HL-60/S4 treated with retinoic acid at 250 ng/mL for 4 days and 3 days (cell line): ENCODE measurements around the gene ARMC3.

Source experiments
- in situ Hi-C: fragments of 300-500 bp; cut with MboI; formaldehyde crosslinking; loops from 2 replicates; pipeline ENCODE4 v1.7.0; 2022; ENCODE audit warnings: low sequenced_read_pairs

The ARMC3 gene

DNA sequence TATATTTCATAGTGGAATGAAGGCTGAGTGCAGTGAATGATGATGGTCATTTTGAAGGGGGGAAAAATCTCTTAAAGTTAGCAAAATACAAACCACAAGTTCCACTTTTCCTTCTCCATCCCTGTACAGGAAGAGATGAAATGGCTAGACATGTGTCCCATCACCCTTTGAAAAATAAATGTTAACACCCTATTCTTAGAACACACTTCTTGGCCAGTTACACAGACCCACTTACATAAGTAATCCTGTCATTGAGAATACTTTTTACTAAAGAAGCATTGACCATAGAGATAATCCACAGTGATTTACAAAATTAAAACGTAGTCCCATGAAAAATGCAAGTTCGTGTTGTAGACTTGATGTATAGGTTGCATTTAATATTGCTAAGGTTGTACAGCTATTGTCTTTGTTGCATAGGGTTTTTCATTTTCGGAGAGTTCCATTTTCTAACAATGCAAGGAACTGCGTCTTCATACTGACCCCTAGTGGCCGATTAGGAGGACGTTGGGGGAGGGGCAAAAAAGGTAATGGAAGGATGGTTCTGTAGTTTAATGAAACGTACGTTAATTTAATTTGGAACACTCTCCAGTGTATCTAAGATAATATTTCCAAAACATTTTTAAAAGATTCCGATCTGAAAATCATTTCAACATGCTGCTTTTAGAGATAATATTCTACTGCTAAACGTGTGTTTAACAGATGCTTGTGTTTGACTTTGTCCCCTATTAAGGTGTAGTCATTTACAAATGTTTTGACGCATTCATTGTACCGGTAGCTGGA lies 60.9 kb downstream of the ARMC3 start:
- in situ Hi-C loops, result loop anchor here (25.0 kb wide), 3 partner anchors 426 to 1501 kb away; no protein-coding TSS in a partner anchor

DNA sequence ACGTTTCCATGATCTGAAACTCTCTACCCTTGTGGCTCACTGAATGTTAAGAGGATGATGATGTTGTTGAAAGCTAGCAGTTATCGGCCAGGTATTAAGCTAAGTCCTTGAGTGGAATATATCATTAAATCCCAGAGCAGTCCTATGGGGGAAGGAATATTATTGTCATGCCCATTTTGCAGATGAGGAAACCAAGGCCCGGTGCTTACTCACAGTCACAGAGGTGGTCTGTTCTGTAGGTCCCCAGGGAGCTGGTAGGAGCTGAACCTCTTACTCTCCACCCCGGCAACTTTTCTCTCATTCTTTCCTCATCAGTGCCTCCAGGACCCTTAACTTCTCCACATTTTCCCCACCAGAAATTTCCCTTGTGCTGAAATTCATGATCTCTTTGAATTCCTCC lies 62.6 kb downstream of the ARMC3 start:
- in situ Hi-C loops, result loop anchor here (25.0 kb wide), 3 partner anchors 428 to 1503 kb away; no protein-coding TSS in a partner anchor

DNA sequence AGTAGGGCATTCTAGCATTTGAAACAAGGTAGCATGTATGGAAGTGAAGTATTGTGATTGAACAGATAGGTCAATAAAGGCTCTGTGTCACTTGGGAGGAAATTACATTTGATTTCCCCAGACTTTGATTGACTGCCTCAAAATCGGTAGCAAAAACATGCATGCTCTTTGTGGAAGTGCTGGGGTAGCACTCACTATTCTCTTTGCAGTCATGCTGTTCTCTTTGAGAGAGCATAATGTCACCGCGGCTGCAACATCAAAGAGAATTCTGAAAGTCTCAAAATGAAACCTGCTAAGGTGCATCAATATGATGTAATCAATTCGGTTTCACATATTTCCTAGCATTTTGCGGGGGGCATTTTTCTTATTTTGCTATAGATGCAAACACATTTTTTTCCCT lies 64.2 kb downstream of the ARMC3 start:
- in situ Hi-C loops, result loop anchor here (25.0 kb wide), 3 partner anchors 430 to 1505 kb away; no protein-coding TSS in a partner anchor

DNA sequence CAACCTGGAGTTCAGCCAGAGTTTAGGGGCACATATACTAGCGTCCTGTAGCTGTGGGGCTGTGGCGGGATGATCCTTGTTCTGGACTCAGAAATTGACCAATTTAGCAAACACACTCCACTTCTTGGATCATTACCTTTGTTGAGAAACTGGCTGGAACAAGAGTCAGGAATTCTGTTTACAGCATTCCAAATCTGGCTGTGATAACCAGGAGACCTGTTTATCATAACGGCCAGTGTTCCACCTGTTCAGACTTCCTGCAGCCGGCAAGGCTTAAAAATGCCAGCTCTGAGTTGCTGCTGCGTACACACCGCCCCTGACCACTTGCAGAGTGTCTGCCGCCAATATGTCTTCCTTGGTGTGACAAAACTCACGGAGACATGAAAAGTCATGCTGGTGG lies 64.8 kb downstream of the ARMC3 start:
- in situ Hi-C loops, result loop anchor here (25.0 kb wide), 3 partner anchors 430 to 1505 kb away; no protein-coding TSS in a partner anchor

DNA sequence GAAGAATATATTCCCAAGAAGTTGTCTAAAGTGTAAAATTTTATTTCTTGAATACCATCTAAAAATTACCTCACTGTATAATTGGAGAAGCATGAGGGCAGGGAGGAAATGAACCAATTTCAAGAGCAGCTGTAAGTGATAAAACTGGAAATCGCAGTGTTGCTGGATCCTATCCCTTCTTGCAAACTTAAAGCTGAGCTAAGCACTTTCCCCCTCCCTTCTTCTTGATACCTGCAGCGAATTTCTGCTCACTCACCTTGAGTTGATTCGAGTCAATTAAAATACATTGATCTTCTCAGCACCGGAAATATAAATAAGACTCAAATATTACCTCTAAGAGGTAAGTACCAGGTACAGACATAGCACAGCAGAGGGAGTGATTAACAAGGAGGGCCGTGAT lies 65.5 kb downstream of the ARMC3 start:
- in situ Hi-C loops, result loop anchor here (25.0 kb wide), 3 partner anchors 431 to 1506 kb away; no protein-coding TSS in a partner anchor

DNA sequence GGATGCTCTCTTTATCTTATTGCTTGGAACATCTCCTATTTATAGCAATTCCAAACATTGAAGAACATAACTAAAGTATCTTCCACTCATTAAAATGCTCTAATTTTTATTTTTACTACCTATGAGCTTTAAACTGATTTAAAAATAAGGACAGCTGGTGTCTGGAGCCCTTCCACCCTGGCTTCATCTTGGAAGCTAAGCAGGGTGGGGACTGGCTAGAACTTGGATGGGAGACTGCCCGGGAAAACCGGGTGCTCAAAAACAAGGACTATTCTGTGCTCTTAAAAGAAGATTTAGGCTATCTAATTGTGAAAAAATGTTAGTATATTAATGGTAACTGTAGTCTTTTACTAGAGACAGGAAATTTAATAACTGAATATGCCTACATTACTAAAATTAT lies 69.2 kb downstream of the ARMC3 start:
- in situ Hi-C loops, result loop anchor here (25.0 kb wide), 3 partner anchors 435 to 1510 kb away; no protein-coding TSS in a partner anchor

DNA sequence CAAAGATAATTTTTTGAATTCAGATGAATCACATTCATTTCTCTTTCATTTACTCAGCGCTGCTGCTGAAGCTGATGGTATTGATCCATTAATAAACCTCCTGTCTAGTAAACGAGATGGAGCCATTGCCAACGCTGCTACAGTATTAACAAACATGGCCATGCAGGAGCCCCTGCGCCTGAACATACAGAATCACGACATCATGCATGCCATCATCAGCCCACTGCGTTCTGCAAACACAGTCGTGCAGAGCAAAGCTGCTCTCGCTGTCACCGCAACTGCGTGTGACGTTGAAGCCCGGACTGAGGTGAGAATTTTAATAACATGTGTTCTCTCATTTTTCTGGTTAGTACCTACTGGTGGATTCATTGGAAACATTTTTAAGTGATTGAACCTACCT lies 70.2 kb downstream of the ARMC3 start:
- in situ Hi-C loops, result loop anchor here (25.0 kb wide), 3 partner anchors 436 to 1511 kb away; no protein-coding TSS in a partner anchor

DNA sequence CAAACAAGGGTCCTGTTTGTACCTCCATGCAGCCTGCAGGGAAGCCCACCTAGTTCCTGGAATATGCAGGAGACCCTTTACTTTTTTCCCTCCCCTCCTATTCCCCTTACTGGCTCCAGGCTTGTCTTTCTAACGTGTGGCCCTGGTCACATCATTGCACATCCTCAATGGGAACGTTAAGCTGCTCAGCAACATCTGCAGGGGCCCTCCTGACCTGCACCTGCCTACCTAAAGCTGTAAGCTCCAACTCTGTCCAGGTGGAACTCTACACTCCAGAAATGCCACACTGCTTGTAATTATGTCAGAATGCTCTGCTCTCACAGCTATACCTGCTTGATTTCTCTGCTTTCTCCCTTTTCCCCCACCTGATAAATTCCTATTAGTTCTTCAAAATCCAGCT lies 72.1 kb downstream of the ARMC3 start:
- in situ Hi-C loops, result loop anchor here (25.0 kb wide), 3 partner anchors 438 to 1513 kb away; no protein-coding TSS in a partner anchor

DNA sequence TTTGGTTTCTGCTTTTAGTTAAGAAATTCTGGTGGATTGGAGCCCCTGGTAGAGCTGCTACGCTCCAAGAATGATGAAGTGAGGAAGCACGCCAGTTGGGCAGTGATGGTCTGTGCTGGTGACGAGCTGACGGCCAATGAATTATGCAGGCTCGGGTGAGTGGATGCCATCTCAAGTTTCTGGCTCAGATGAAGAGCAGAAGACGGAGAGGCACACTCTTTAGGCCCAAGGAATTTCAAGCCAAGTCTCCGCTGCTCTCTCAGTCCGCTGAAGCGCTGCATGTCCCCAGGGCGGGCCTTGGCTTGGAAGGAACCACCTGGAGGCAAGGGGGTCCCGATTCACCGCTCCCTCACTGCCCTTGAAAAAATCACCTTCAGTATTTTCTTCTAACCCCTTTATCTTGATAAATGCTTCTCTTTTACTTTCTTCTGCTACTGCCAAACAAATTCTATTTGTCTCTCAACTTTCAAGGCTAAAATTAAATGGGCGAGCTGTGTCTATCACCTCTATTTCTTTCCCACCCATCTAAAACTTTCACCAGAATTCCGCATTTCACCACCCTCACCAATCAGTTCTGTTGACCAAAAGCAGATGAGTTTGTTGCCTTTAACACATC lies 74.2 kb downstream of the ARMC3 start:
- in situ Hi-C loops, result no loop called here

DNA sequence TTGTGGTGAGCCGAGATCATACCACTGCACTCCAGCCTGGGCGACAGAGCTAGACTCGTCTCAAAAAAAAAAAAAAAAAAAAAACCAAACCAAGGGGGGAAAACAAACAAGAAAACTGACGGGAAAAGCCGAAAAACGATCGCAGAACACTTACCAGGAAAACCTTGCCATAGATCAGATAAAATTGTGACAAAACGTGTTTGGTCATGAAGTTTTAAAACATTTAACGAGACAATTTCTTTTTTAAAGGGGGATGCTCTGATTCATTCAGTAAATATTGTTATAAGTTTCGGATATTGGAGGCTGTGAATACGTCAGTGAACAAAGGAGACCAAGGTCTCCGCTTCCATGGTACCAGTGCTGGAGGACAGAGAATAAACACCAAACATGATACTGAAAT lies 77.3 kb downstream of the ARMC3 start:
- in situ Hi-C loops, result no loop called here

DNA sequence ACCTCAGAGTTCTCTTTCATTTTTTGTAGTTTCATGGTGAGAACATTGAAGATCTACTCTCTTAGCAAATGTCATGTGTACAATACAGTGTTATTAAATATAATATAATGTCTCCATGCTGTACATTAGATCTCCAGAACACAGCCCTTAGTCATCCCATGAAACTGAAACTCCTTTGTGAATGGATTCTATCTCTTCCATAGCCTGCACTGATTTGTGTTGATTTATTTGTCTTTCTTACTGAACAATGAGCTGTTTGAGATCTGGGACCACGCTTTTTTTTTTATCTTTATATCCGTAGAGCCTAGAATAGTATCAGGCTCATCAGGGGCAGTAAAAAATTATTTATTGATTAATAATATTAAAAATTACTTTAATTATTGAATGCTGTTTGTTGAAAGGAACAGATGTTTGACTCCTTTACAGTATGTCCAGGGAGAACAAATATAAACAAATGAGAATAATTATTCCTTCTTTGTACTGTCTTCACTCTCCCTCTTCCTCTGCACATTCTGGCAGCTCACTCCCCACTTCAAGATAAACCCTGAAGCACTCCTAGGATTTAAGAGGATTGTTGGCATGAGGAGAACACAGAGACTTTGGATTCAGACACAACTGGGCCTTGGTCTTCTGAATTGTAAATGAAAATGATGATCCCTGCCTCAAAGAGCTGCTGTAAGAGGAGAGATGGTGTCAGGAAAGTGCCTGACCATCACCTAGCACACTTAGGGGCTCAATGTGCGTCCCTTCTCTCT lies 85.9 kb downstream of the ARMC3 start:
- in situ Hi-C loops, result no loop called here

DNA sequence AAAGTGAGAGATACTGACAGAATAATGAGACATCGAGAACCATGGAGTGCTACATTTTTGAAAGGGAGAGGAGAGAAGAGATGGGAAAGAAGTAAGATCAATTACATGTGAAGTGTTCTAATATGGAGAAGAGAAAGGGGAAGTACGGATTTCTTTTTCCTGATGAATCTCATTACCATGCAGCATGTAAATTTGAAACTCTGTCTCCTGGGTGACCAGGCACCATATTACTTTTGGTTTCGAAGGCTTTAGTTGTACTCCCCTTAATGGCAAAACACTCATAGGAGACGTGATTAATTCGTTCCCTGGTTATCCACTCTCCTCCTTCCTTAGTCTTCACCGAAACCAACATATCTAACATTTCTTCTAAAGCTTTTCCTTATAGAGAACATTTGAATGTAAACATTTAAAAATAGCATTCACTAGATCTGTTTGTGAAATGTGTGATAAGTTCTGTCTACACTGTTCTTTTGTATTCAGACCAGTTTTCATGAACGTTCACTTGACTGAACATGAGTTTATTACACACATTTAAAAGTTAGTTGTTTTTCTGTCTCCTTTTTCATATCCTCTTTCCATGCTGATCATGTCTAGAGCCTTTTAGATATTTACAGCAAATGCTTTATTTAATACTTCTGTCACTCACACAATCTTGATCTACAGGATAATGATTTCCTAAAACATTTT lies 87.3 kb downstream of the ARMC3 start:
- in situ Hi-C loops, result no loop called here

DNA sequence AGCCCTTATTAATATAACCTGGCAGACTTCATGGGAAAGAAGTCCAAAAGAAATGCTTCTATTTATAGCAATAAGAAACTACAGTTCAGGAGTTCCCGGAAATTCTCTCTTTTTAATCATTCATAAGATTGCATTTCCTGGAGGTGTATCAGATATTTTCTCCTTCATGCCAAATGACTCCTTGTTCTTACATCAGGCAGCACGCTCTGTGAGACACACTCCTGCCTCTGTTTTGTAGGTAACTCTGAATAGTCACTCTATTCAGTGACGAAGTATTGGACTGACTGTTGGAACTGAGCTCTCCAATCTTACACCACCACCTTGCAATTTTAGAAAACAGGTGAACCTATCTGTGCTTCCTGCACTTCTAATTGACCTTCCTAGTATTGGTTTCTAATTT lies 88.8 kb downstream of the ARMC3 start:
- in situ Hi-C loops, result no loop called here

DNA sequence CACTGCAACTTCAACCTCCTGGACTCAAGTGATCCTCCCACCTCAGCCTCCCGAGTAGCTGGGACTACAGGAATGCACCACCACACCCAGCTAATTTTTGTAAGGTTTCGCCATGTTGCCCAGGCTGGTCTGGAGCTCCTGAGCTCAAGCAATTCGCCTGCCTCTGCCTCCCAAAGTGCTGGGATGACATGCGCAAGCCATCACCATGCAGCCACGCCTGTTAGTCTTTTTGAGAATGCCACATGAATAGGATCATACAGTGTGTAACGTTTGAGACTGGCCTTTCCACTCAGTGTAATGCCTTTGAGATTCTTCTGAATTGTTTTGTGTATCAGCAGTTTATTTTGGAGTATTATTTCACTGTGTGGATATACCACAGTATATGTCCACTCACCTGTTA lies 91.8 kb downstream of the ARMC3 start:
- in situ Hi-C loops, result no loop called here

DNA sequence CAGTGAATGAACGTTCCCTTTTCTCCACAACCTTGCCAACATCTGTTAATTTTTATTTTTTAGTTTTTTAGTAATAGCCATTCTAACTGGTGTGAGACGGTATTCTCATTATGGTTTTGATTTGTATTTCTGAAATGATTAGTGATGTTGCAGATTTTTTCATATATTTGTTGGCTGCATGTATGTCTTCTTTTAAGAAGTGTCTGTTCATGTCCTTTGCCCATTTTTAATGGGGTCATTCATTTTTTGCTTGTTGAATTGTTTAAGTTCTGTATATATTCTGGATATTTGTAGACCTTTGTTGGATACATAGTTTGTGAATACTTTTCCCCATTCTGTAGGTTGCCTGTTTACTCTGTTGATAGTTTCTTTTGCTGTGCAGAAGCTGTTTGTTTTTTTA lies 93.6 kb downstream of the ARMC3 start:
- in situ Hi-C loops, result no loop called here

DNA sequence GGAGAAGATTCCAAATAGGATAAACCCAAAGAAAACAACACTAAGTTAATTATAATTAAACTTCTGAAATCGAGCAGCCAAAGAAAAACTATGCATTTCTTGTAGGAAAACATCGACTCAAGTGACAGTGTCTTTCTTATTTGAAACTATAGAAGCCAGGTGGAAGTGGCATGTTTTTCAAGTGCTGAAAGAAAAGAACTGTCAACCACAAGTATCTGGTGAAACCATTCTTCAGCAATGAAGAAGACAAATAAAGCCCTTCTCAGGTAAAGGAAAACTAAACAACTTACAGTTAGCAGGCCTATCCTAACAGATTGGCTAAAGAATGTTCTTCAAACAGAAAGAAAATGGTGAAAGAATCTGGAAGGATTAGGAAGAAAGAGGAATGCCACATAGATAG lies 96.1 kb downstream of the ARMC3 start:
- in situ Hi-C loops, result no loop called here

DNA sequence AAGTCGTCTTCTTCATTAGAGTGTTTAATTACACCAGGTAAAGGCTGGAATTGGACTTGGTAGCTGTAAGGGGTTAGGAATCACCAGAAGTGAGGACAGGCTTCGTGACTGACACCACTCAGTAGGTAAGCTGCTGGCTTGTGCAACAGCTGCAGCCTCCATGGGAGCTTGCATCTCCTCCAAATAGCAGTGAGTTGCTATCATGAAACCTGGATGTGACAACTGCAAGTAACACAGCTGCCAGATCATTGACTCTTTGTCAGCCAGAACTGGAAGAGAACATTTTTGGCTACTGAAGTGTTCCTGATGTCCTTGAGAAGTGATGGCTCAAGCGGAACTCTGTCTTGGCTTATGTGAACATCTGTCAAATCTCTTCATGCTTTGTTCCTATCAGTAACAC lies 103.5 kb downstream of the ARMC3 start:
- in situ Hi-C loops, result no loop called here

DNA sequence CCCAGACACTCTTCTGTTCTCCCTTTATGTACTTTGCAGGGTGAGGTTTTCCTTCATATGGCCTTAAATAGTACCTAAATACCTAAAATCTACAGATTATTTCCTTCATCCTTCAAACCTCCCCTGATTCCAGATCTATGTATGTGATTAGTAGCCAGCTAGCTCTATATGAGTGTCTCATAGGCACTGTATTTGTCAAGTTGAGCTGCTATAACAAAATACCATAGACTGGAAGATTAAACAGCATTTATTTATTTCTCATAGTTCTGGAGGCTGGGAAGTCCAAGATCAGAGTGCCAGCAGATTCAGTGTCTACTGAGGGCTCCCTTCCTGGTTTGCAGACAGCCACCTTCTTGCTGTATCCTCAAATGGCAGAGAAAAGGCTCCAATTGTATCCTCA lies 106.9 kb downstream of the ARMC3 start:
- in situ Hi-C loops, result no loop called here

DNA sequence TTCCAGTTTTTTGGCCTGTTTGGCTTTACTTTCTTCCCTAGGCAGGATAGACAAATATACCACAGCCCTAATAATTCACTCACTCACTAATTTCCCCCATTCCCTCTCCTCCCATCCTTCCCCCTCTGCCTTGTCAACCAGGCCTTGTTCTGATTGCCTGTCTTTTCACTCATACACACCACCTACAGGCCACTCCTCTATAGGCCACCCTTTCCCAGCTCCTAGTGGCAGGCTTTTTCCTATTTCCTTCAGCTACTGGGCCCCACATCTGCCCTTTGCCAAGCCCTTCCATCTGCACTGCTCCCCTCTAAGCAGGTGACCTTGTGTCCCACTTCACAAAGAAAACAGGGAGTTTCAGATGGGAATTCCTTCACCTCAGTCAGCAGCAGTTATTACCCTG lies 107.7 kb downstream of the ARMC3 start:
- in situ Hi-C loops, result no loop called here

DNA sequence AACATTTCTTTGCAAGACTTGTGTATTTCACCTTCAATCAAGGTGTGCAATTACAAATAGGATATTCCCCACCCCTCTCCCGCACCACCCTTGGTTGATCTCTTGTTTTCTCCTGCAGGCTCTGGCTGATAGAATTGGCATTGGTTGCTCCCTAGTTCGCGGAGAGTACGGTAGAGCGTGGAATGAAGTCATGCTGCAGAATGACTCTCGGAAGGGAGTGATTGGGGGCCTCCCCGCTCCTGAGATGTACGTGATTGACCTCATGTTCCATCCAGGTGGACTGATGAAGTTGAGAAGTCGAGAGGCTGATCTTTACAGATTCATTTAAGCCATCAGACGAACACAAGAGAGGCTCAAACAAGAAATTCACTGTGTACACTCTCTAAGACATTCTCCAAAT lies 109.3 kb downstream of the ARMC3 start:
- in situ Hi-C loops, result no loop called here

DNA sequence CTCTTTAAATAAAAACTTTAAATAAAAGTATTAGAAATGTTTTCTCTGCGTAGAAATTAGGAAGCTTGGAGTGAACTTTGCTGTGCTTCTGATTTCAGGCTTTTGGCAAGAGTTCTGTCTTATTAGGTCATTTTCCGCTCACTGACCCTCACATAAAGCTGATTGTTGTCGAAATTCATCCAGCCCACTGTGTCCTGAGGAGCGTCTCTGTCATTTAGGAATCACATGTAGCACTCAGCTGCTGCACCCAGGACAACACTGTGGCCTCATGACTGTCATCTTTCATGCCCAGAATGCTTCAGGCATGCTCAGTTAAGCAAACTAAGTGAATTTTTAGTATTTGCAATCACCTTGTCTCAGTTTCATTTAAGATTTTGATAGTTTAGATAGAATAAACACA lies 109.7 kb downstream of the ARMC3 start:
- in situ Hi-C loops, result no loop called here
